Epithelial cell of proximal tubule (primary cell): ENCODE measurements around the gene RNF34. TPM values are rescaled to one million over a fixed set of nuclear protein-coding genes. Genes with fewer than 3 reads are reported as not detected.

Experiments used
- DNase-seq: peaks from one replicate; pipeline ENCODE4 v3.0.0-alpha.2; 2011; ENCODE audit warnings: low read depth
- H3K4me3 ChIP-seq: 2 replicates; pipeline ENCODE4 v1.5.1; 2011; ENCODE audit warnings: low read depth, mild to moderate bottlenecking, low read length
- total RNA-seq: library from RNA; depleted of rRNA; stranded (reverse); fragments of >200 nt; gene quantifications from 2 replicates; pipeline ENCODE4 v1.2.3, GENCODE V29; 2015
- TF ChIP-seq, protein P1 (sequence below): conservative IDR thresholded peaks from 2 replicates; pipeline ENCODE4 v1.5.1; 2012; ENCODE audit warnings: low read depth, mild to moderate bottlenecking, low read length

RNF34 gene
- total RNA-seq, 1 donor from 2014 or later = 43.8 TPM

DNA sequence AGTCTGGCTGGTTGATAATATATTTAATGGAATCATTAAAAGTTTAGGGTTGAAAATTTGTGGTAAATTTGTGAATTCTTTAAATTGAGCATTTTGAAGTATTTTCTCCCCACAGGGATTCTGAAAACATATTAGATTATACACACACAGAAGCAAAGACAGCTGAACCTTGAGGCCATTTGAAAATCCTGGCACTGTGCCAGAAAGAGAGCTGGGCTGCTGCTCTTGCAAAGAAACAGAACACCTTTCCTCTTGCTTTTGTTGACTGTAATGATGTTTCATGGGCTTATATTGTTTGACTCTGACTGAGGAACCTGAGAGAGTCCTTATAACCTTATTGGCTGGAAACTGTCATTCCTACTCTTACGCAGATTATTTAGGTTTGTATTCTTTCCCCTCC lies 4.8 kb downstream of the RNF34 start:
- no peak for DNase-seq

DNA sequence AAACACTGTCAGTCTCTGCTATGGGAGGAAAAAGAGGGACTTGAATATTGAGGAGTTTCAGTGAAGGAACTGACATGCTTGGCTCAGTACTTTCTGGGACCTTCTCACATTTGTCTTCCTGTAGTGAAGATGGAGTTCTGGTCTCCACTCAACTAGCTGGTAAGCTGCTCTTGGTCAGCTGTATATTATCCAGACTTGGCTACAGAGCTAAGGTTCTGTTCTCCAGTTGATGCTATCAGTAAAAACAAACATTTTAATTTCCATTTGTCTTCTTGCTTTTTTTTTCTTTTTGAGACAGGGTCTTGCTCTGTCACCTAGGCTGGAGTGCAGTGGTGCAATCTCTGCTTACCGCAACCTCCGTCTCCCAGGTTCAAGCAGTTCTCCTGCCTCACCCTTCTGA lies 5.3 kb downstream of the RNF34 start:
- TF ChIP-seq, protein P1, sequence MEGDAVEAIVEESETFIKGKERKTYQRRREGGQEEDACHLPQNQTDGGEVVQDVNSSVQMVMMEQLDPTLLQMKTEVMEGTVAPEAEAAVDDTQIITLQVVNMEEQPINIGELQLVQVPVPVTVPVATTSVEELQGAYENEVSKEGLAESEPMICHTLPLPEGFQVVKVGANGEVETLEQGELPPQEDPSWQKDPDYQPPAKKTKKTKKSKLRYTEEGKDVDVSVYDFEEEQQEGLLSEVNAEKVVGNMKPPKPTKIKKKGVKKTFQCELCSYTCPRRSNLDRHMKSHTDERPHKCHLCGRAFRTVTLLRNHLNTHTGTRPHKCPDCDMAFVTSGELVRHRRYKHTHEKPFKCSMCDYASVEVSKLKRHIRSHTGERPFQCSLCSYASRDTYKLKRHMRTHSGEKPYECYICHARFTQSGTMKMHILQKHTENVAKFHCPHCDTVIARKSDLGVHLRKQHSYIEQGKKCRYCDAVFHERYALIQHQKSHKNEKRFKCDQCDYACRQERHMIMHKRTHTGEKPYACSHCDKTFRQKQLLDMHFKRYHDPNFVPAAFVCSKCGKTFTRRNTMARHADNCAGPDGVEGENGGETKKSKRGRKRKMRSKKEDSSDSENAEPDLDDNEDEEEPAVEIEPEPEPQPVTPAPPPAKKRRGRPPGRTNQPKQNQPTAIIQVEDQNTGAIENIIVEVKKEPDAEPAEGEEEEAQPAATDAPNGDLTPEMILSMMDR = no peak
- DNase-seq = no peak
- H3K4me3 ChIP-seq = no peak overlapping the region

More for the DNA sequence above, 4.8 kb downstream of the RNF34 start:
- no peak overlapping the region for H3K4me3 ChIP-seq
- TF ChIP-seq, protein P1 = no peak

DNA sequence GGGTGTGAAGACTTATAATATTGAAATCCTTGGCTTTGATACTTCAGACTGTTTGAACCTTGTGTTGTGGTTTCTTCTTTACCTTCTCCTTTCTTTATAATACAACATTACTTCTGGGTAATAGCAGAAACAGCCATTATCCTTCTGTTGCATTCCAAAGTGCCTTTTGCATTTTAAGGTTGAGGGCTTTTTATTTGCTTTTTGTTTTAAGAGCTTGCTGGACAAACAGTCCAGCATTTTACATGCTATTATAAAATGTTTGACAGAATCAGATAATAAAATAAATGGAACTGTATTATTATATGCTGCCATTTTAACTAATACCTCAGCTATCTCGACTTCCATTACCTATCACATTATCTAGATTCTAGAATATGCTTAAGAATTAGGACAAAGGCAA lies 14.0 kb downstream of the RNF34 start:
- no peak for DNase-seq
- H3K4me3 ChIP-seq = no peak overlapping the region
- TF ChIP-seq, protein P1 = no peak

DNA sequence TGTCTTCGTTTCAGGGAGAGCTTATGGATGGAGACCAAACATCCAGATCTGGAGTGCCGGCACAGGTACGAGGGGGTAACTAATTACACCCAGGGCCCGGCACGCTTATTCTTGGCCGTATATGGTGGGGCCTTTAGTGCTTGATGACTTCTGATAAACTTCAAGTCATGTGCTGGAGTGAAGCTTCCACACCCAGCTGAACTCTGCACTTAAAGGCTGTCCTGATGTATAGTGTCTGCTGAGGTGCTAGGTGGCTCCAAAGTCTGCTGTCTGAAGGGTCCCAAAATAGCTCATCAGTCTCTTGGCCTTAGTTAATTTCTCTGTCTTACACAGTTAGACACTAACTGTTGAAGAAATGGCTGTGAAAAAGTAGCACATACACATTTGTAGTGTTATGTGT lies 17.9 kb downstream of the RNF34 start:
- no peak for DNase-seq
- TF ChIP-seq, protein P1 = no peak
- H3K4me3 ChIP-seq = no peak overlapping the region

DNA sequence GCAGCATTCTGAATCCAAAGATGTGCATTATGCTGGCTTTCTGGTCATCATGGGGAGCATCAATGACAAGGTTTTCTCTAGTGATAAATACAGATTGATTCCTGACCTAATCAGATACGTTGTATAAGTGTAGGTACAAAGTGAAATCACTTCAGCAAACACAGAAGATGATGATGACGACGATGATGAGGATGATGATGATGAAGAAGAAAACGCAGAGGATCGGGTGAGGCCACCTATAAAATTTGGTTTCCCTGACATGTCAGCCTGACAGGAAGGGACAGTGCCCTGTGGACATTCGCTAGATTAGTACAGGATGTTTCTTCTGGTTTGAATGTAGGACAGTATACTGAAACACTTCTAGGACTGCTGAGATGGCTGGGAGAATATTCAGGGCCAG lies 20.2 kb downstream of the RNF34 start:
- TF ChIP-seq, protein P1 = no peak
- H3K4me3 ChIP-seq = no peak overlapping the region
- DNase-seq = no peak

DNA sequence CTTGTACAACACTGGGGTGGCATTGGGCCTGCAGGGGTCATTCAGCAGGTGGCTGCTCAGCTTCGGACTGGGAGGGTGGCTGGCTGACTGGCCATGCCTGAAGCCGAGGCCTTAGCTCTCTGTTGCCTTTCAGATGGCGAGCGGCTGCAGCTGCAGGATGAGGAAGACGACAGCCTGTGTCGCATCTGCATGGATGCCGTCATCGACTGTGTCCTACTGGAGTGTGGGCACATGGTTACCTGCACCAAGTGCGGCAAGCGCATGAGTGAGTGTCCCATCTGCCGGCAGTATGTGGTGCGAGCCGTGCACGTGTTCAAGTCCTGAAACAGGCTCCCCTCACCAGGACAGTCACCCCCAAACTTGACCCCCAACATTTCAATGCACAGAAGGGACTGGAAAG lies 23.3 kb downstream of the RNF34 start:
- no peak for DNase-seq
- TF ChIP-seq, protein P1 = no peak
- no peak overlapping the region for H3K4me3 ChIP-seq
